Islet of Langerhans (tissue), 1 donor: ENCODE results near the gene PRSS2.
A peak's percentile ranks its signal among the peaks of the same experiment; 100 is the strongest.

Source experiments
- FAIRE-seq: peaks from one replicate; lab custom pipeline; 2011; peaks lifted over from hg19 to GRCh38; lab: Jason Lieb, UNC

Gene PRSS2

GRCh38 chr7:142802301-142802700 lies 31.5 kb downstream of the PRSS2 start:
- FAIRE-seq, result no peak

- FAIRE-seq, result no peak
Observed at GRCh38 chr7:142803901-142804300, 33.1 kb downstream of the PRSS2 start.

- FAIRE-seq, result no peak
Observed at GRCh38 chr7:142804728-142805207, 34.0 kb downstream of the PRSS2 start.

- FAIRE-seq, result no peak
Observed at GRCh38 chr7:142805350-142806021, 34.7 kb downstream of the PRSS2 start.

GRCh38 chr7:142806022-142806356 lies 35.2 kb downstream of the PRSS2 start:
- FAIRE-seq, result no peak

DNA sequence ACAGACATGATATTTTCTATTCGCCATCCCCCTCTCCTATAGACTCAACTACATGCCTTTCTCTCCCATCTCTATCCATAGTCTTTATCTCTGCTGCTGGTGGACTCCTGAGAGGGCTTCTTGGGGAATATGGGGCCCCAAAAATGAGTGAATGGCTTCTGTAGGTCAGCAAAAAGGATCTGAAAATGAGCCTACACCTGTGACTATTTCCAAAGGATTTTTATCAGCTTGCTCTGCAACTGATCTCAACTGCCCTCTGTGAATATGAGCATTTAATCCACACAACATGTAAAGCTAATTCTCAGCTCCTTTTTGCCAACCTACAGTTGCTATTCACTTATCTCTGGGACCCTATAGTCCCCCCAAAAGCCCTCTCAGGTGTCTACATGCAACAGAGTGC lies 36.2 kb downstream of the PRSS2 start:
- no peak for FAIRE-seq

GRCh38 chr7:142807855-142808460 lies 37.2 kb downstream of the PRSS2 start:
- FAIRE-seq, result no peak

GRCh38 chr7:142808461-142808801 lies 37.7 kb downstream of the PRSS2 start:
- no peak for FAIRE-seq

GRCh38 chr7:142808802-142809583 lies 38.2 kb downstream of the PRSS2 start:
- no peak for FAIRE-seq

DNA sequence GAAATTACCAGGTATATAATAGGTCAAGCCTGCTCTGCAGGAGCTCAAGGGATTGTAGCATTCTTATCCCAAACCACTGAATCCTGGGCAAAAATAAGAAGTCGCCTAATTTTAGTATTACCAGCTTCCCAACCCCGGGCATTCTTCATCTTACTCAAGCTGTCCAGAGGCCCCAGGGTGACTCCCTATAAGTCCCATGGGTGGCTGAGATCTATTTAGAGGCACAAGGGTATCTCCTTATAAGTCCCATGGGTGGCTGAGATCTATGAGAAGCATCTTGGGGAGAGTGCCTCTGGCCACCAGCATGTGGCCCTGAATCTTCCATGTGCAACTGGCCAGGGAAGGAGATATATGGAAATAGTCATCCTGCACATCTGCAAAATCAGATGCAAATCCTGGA lies 38.9 kb downstream of the PRSS2 start:
- FAIRE-seq, result no peak

- peak; percentile 38 for FAIRE-seq
Observed at GRCh38 chr7:142811154-142811737, 40.5 kb downstream of the PRSS2 start.

DNA sequence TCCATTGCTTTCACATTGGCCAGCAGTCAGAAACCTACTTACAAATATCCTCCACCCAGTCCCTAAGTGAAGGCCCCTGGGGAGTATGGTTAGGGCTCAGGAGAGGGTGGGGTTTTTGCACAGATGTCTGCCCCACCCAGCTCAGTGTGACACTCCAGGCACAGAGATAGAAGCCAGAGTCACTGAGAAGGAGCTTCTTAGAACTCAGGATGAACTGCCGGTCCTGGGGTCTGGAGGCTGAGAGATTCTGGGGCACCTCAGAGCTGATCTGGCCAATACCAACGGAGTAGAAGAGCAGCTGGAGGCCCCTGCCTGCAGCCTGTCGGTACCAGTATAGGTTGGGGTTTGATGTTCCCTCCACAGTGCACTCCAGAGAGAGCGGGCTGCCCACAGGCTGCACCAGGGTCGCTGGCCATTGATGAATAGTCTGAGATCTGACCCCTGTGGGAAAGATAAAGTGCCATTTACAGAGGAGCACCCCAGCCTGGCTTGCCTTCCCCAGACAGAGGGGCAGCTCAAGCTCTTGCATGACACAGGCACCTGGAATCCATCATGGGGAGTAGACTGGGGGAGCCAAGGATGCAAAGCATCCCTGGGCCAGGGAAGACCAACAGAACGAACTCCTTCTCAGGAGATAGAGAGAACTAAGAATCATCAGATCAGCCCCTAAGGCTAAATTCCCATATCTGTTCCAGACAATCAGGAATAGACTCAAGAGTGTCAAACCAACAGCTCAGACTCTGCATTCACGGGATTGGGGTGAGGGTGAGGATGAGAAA lies 41.9 kb downstream of the PRSS2 start:
- FAIRE-seq, result no peak

DNA sequence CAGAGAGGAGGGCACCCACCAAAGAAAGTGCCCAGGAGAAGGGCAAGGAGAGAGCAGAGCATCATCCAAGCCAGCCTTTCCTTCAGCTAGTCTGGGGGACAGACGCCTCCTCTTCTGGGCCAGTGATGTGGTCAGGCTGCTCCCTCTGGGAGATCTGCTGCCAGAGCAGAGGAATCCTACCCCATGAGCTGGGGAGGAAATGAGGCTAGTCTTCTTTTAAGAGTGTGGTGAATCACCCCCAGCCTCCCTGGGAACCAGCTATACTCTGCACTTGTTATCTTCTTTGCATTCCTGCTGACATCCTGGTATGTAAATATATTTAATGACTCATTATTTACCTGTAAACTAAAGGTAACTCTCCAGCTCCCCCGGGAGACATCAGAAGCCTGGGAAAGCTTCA lies 42.5 kb downstream of the PRSS2 start:
- no peak for FAIRE-seq

- FAIRE-seq, result no peak
Observed at GRCh38 chr7:142813699-142814098, 42.9 kb downstream of the PRSS2 start.

DNA sequence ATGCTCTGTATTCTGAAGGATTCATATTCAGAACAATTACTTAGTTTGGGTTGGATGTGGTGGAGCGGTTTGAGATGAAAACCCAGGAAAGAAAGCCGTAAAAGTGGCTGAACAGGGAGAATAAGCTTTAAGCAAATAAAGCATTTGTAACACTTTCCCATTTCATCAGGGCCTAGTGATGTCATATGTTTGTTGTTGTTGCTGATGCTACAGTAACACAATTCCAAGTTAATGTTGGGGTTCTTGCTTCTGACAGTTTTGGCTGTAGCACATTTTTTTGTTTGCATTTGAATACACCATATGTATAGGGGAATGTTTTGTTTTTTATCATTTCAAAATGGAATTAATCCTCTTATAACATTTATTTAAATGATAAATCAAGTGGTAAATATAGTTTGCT lies 43.7 kb downstream of the PRSS2 start:
- no peak for FAIRE-seq

- FAIRE-seq, result no peak
Observed at GRCh38 chr7:142815134-142815533, 44.4 kb downstream of the PRSS2 start.

DNA sequence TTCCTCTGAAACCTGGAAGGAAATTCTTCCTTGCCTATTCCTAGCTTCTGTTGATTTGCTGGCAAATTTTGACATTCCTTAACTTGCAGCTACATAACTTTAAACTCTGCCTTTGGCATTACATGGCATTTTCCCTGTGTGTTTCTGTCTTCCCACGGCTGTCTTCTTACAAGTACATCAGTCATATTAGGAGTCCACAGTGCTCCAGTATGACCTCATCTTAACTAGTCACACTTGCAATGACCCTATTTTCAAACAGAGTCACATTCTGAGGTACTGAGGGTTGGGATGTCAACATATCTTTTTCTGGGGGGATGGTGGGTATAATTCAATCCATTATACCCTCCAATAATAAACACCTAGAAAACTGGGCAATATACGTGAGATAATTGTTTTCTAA lies 46.7 kb downstream of the PRSS2 start:
- no peak for FAIRE-seq

- no peak for FAIRE-seq
Observed at GRCh38 chr7:142819530-142819929, 48.8 kb downstream of the PRSS2 start.

DNA sequence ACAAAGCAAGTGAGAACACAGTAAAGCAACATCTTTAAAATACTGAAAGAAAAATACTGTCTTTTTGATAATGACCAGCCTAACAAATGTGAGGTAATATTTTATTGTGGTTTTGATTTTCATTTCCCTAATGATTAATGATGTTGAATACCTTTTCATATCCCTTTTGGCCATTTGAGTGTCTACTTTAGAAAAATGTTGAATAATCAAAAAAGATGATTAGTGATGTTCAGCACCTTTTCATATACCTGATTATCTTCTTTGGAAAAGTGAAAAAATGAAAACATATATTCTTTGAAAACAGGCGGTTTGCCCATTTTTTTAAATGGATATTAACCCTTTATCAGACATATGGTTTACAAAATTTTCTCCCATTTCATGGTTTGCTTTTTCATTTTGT lies 51.9 kb downstream of the PRSS2 start:
- FAIRE-seq, result no peak
